Ramos (cell line): ENCODE measurements around the gene PLAAT1.

Experiments
- in situ Hi-C: fragments of 300-500 bp; cut with MboI; formaldehyde crosslinking; loops from one replicate; pipeline ENCODE4 v1.14.3; 2022; ENCODE audit warnings: low sequenced_read_pairs; ENCODE audit not compliant: unreplicated experiment

The PLAAT1 gene

GRCh38 chr3:193248848-193249468 is 7.9 kb downstream of the PLAAT1 start:
- in situ Hi-C loops, result no loop called here

- in situ Hi-C loops, result no loop called here
Observed at GRCh38 chr3:193250492-193250891, 9.5 kb downstream of the PLAAT1 start.

- in situ Hi-C loops, result no loop called here
Observed at GRCh38 chr3:193253986-193254660, 13.1 kb downstream of the PLAAT1 start.

GRCh38 chr3:193261970-193262369 is 20.9 kb downstream of the PLAAT1 start:
- in situ Hi-C loops, result no loop called here

GRCh38 chr3:193262707-193263106 is 21.7 kb downstream of the PLAAT1 start:
- in situ Hi-C loops, result no loop called here

- in situ Hi-C loops, result no loop called here
Observed at GRCh38 chr3:193269343-193270028, 28.5 kb downstream of the PLAAT1 start.

- in situ Hi-C loops, result no loop called here
Observed at GRCh38 chr3:193270451-193270850, 29.4 kb downstream of the PLAAT1 start.

- in situ Hi-C loops, result no loop called here
Observed at GRCh38 chr3:193271101-193271840, 30.2 kb downstream of the PLAAT1 start.

GRCh38 chr3:193292386-193292785 is 51.4 kb downstream of the PLAAT1 start:
- in situ Hi-C loops, result no loop called here

GRCh38 chr3:193295985-193296384 is 55.0 kb downstream of the PLAAT1 start:
- in situ Hi-C loops, result no loop called here

- in situ Hi-C loops, result no loop called here
Observed at GRCh38 chr3:193297421-193297820, 56.4 kb downstream of the PLAAT1 start.

GRCh38 chr3:193301433-193301832 is 60.4 kb downstream of the PLAAT1 start:
- in situ Hi-C loops, result no loop called here

- in situ Hi-C loops, result no loop called here
Observed at GRCh38 chr3:193305356-193305755, 64.3 kb downstream of the PLAAT1 start.

- in situ Hi-C loops, result no loop called here
Observed at GRCh38 chr3:193310914-193311723, 70.1 kb downstream of the PLAAT1 start.

GRCh38 chr3:193313061-193313958 is 72.3 kb downstream of the PLAAT1 start:
- in situ Hi-C loops, result no loop called here

- in situ Hi-C loops, result no loop called here
Observed at GRCh38 chr3:193314161-193314560, 73.1 kb downstream of the PLAAT1 start.

GRCh38 chr3:193317682-193318300 is 76.8 kb downstream of the PLAAT1 start:
- in situ Hi-C loops, result no loop called here
